Hematopoietic multipotent progenitor cell treated with erythropoietin and hydrocortisone succinate and interleukin-3 and kit ligand, for 4 days (in vitro differentiated cells): ENCODE results near the gene OR4F6.

Experiments used
- DNase-seq: peaks from one replicate; pipeline ENCODE4 v3.0.0-alpha.2; 2015

Gene OR4F6

DNA sequence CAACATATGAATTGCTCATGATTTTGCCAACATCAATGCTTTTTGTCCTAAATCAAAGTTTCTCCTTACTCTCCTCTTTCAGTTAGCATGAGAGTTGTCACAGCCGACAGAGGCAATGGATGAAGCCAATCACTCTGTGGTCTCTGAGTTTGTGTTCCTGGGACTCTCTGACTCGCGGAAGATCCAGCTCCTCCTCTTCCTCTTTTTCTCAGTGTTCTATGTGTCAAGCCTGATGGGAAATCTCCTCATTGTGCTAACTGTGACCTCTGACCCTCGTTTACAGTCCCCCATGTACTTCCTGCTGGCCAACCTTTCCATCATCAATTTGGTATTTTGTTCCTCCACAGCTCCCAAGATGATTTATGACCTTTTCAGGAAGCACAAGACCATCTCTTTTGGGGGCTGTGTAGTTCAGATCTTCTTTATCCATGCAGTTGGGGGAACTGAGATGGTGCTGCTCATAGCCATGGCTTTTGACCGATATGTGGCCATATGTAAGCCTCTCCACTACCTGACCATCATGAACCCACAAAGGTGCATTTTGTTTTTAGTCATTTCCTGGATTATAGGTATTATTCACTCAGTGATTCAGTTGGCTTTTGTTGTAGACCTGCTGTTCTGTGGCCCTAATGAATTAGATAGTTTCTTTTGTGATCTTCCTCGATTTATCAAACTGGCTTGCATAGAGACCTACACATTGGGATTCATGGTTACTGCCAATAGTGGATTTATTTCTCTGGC is 2.5 kb downstream of the OR4F6 start:
- DNase-seq, result no peak

DNA sequence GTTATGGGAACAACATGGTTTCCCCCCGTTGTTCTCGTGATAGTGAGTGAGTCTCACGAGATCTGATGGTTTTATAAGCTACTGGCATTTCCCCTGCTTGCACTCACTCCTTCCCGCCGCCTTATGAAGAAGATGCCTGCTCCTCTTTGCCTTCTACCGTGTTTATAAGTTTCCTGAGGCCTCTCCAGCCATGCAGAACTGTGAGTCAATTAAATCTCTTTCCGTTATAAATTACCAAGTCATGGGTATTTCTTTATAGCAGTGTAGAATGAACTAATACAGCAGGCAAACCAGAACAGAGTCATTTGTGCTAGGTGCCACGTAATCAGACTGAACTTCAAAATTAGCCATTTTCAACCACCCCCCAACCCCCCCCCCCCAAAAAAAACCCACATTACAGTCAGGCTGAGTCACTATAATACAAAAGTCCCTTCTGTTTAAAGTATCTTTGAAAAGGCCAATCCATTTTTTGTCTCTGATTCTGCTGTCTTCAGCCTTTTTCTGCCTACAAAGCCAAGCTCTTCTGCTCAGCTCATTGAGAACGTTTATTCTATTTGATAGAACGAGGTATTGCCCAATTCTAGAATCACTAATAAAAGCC is 4.1 kb downstream of the OR4F6 start:
- no peak for DNase-seq

DNA sequence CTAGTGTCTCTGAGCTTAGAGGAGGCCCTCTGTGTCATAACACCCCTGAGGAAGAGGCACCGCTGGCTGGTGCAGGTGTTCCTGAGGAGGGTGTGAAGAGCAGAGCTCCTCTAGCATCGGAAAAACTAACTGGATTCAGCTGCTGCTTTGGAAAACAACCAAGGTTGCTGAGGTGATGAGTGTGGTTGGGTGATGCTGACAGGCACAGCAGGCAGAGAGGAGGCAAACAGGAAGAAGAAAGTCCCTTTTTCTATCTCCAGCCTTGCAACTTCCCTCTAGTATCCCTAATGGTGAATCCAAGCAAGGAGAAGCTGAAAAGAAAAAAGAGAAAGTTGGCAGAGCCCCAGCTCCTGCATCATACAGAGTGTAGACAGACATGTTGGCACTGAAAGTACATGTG is 4.9 kb downstream of the OR4F6 start:
- DNase-seq, result no peak

DNA sequence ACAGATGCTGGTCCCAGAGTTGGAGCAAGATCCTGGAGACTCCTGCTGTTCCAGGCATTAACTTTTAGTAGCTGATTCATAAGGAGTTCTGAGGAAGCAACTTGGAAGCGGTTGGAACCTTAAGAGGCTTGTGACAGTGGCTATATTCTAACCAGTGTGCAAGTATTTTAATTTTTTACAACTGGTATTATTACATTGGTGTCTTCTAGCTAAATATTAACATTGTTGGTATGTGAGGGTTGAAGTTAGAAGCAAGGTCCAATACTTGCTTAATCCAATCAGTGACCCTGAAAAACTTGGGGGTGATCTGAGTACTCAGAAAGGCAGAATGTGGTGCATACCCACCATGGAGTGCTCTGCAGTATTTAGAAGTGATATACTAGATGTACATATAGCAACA is 7.1 kb downstream of the OR4F6 start:
- DNase-seq, result no peak

DNA sequence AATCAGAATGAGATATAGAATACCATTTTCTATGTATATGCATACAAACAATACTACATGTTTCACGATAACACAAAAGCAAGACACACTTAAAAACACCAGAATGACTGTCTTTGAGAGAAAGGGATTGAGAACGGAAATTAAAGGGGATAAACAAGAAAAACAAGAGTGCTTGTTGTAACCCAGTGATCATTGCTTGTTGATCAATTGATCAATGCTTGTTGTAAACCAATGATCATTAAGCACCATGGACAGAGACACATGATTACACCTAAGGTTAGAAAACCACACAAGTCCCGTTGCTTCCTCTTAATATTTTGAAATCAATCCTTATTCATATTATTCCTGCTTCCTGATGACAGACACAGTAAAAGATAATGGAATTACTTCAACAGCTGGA is 7.6 kb downstream of the OR4F6 start:
- peak; percentile 32 for DNase-seq

DNA sequence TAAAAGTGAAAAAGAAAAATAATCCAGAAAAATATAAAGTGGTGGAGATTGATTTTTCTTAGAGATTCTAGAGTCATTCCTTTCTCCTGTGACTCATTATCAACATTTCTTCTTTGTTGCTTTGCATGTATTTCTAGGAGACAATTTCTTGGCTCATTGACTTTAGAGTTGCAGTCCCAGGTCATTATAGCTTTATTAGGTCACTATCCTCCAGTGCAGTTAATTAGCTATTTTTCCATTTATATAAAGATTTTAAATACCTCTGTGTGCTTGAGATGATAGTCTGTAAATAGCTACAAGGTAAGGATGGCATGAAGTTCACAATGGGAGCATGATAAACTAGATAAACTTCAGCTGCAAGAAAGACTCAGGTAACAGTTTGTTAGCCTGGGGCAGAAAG is 8.6 kb downstream of the OR4F6 start, which contains the start of gene OR4F15:
TSS of gene OR4F15 (plus strand) at position 301 of the 400 bp plus-strand sequence. CDS start 5,985 bp downstream, outside the sequence.
- no peak for DNase-seq

DNA sequence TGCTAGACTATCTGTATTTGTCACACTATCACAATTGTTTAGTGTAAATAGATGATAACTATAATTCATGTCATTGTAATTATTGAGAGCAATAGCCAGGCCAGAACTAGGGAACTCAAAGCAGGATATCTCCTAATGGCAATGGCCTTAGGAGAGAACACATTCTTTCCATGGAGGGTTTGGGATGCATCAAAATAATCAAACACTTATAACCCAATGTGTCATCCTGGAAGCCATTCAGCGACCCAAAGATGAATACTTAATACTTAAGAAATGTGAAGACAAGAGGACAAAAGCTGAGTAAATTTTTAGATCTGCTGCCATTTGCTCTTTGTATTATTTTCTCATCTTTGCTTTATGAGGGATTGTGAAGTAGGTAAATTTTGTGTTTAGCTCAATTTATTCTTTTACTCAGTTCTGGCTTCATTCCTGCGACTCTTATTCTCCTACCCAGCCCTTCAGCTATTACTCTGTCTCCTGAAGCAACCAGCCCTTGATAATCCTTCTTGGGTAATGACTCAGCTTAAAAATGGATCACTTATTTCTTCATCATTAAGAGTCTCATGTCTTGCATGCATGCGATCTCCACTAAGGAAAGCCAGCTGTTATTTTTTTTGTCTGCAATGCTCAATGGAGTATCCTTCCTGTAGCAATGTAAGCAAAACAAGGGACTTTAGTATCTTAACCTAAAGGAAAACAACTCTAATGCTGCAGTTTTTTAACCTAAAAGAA is 10.7 kb downstream of the OR4F6 start:
- no peak for DNase-seq

DNA sequence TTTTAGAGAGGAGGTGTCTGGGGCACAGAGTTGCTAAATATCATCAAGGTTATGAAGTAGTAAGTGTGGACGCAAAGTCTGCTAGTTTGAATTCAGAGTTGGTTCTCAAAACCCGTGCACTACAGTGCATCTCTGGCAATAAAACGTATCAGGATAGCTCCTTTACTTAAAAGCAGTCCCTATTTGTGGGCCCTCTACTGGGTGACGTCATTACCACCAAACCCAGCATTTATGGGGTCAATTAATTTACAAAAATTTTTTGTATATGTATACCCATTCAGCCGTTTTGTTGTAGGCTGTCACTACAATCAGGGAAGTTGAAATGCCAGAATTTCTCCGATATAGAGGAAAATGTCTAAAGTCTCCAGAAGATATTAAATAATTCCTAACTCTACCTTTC is 17.5 kb downstream of the OR4F6 start:
- DNase-seq, result no peak

DNA sequence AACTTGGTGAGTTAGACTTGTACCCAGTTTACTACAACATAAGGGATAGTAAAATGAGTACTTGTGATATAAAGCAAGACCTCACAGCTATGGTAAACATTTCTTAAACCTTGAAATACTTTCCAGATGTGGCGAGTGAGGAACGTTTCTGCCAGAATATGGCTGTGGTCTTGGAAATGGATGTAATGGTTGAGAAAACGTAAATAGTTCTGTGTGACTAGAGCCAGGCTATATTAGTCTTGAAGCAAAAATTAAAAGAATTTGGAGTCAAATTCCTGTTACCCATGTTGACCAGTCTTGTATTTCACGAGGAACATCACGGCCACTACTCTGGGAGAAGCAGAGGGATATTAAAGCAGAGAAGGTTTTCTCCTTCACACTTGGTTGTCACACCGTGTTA is 23.9 kb downstream of the OR4F6 start:
- DNase-seq, result no peak

DNA sequence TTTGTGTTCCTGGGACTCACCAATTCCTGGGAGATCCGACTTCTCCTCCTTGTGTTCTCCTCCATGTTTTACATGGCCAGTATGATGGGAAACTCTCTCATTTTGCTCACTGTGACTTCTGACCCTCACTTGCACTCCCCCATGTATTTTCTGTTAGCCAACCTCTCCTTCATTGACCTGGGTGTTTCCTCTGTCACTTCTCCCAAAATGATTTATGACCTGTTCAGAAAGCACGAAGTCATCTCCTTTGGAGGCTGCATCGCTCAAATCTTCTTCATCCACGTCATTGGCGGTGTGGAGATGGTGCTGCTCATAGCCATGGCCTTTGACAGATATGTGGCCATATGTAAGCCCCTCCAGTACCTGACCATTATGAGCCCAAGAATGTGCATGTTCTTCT is 25.5 kb downstream of the OR4F6 start:
- DNase-seq, result no peak

DNA sequence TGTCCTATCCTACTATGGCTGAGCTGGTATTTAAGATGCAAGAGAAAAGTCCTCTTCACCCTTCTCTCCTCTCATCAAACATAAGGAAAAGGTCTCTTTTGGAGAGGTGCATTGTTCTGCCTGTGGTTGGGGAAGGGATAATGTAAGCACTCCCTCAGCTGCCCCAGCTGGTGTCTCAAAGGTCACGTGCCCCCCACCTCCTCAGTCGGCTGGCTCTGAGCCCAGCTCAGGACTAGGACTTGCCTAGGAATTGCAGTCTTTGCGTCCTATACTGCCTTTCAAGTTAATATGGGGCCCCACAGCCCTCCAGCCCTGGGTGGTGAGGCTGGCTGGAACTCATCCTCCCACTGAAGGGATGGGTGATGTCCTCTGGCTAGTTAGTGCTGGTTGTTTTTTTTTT is 38.3 kb downstream of the OR4F6 start:
- DNase-seq, result no peak

DNA sequence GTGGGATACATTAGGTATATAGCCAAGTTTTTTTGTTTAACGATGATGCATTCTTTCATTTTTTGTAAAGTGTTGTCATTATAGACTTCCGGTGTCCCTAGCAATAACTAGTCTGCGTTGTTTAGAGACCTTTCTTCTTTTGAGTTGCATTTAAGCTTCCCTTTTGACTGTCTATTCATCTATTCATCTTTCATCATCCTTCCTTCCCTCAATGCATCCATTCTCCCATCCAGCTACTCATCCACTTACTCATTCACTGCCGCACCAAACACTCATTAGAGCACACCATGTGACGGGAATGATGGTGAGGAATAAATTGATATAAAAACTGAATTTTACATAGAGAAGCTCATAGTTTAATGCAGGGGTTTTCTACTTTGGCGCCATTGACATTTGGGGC is 41.6 kb downstream of the OR4F6 start:
- no peak for DNase-seq

DNA sequence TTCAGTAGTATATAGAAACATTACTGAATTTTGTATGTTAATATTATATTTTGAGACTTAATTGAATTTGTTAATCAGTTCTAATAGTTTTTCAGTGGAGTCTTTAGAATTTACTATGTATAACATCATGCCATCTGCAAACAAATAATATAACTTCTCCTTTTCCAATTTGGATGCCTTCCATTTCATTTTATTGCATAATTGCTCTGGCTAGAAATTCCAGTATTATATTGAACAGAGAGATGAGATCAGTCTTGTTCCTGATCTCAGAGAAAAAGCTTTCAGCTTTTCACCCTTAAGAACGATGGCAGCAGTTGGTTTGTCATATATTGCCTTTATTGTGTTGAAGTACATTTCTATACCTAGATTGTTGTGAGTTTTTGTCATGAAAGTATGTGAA is 49.0 kb downstream of the OR4F6 start:
- no peak for DNase-seq
